Activated gamma-delta T cell (primary cell): ENCODE data around the gene MSMB.
"Not testable (repeated sequence)": the region's sequence is repeated elsewhere in the genome, so short reads cannot be mapped to it uniquely, and the experiment has no call there.

Source experiments
- DNase-seq: peaks from one replicate; lab custom pipeline; 2025; lab: John Stamatoyannopoulos, UW

Gene MSMB

DNA sequence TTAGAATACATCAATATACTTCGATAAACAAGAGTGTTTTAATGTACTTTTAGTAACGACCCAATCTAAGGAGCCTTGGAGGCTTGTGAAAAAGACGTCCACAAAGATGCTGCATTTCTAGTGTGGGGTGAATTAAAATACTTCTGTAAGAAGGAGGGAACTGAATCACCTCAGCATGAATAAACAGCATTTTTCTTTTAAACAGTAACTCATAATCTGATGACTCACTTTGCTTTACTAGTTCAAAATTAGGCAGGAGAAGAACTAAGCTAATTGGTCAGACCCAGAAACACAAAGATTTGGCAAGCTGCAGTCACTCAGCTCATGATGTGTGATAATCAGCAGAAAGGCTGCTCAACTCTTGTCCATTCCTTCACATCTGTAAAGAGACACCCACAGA lies 39.9 kb downstream of the MSMB start:
- no peak for DNase-seq

DNA sequence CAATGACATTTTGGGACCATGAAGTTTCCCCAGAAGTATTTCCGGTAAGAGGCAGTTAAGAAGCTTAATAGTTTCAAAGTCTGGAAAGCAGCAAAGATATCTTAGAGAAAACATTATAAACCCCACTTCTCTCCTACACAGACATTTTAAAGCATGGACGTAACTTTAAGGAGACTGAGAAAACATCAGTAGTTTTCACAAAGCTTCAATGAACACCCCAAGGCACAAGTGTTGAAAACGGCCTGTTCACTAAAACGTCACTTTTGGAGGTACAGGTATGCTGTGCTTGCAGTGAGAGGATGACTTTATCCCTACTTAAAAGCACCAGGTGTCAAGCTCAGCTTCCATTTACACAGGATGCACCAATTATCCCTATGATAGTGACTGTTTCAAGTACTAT lies 40.7 kb downstream of the MSMB start:
- DNase-seq = no peak

DNA sequence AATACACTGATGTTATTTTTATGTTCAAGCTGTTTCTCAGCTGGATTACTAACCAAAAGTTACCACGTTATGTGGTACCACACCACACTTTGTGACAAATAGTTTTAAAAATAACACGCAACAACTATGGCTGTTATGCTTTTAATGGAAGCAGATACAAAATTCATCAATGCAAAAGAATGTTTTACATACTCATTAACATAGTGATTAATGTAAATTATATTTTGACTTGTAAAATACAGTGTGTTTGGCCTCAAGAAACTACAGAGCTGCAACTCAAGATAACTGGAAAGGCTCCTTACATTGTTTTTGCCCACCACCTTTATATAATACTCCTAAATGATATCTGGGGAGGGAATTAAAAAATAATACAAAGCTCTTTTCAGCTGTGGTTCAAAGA lies 41.1 kb downstream of the MSMB start:
- DNase-seq = no peak

DNA sequence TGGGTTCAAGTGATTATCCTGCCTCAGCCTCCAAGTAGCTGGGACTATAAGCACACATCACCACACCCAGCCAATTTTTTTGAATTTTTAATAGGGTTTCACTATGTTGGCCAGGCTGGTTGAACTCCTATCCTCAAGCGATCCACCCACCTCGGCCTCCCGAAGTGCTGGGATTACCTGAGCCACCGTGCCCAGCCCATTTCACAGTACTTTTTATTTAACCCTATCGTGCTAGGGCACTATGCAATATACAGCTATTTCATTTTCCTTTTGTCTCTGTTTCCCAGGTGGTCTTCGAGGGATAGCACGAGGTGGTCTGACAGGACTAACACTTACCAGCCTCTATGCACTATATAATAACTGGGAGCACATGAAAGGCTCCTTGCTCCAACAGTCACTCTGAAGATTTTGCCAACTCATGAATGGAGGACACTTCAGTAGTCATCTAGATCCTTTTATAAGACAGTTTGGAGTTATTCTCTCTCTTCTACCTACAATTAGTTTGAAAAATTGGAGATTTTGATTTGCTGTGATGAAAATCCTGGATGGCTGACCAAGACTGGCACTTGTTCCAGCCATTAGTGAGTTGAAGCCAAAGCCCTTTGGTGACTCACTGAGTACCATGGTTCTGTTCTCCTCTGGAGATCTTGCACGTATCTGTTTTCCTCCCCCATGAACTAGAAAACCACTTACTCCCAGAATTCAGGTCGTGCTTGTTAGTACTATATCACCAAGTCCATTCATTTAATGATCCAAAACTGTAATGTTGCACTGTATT lies 43.0 kb downstream of the MSMB start:
- no peak for DNase-seq

DNA sequence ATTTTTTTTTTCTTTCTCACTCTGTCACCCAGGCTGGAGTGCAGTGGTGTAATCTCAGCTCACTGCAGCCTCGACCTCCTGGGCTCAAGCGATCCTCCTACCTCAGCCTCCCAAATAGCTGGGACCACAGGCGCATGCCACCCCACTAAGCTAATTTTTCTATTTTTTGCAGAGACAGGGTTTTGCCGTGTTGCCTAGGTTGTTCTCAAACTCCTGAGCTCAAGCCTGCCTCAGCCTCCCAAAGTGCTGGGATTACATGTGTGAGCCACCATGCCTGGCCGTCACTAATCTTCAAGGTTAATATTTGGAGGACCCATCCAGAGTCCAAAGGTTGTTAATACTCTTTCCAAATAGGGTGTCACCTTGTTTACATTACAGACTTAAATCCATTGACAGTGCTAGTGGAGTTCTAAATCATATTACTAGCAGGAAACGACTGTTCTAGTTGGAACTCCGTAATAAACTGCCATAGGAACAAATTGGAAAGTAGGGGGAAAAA lies 43.8 kb downstream of the MSMB start:
- DNase-seq = not testable (repeated sequence)

DNA sequence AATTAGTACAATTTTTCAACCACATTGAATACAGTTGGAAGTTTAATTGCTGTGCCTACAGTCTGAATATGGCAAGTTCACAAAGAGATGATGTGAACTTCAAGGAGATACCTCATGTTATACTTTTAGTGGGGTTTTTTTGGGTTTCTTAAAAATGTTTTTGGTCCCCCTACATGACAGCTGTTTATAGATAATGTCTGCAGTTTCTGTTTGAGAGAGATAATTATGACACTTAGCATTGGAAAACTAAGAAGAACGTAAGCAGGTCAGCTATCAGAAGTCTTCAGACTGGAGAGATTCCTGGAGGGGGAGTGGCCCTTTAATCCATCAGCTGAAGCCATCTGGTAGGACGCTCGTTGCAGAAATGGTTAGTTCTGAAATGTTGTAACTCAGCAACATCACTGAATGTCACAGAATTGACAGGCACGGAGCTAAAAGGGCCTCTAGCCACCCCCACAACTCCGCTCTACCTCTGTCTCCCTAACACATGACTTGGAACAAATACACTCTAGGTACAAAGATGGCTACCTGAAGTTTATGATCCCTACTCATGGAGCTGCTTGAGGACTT lies 44.8 kb downstream of the MSMB start:
- DNase-seq = no peak

DNA sequence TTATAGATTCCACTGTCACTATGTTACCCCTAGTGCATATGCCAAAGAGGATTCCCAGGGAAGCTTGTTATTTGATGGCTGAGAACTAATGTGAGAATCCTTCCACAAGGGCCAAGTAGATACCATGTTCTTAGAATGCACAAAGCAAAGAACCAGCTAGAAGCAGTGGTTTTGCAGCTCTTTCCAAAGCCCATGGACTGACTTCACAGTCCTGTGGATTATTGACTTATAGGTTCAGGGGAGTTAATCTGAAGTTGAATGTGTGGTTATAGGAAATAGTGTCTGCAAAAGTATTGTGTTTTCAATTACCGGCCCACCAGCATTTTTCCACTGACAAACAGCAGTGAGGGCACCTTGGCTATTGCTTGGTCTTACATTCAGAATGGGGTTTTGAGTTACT lies 45.5 kb downstream of the MSMB start:
- DNase-seq = no peak

DNA sequence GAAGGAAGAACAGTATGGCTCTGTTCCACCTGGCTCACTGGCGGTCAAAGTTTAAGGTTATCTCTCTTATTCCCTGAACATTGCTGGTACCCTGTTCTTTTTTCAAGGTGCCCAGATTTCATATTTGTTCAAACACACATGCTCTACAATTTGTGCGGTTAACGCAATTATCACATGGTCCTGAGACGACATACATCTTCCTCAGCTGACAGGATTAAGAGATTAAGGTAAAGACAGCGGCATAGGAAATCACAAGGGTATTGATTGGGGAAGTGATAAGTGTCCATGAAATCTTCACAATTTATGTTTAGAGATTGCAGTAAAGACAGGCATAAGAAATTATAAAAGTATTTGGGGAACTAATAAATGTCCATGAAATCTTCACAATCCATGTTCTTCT lies 46.1 kb downstream of the MSMB start:
- DNase-seq = not testable (repeated sequence)

DNA sequence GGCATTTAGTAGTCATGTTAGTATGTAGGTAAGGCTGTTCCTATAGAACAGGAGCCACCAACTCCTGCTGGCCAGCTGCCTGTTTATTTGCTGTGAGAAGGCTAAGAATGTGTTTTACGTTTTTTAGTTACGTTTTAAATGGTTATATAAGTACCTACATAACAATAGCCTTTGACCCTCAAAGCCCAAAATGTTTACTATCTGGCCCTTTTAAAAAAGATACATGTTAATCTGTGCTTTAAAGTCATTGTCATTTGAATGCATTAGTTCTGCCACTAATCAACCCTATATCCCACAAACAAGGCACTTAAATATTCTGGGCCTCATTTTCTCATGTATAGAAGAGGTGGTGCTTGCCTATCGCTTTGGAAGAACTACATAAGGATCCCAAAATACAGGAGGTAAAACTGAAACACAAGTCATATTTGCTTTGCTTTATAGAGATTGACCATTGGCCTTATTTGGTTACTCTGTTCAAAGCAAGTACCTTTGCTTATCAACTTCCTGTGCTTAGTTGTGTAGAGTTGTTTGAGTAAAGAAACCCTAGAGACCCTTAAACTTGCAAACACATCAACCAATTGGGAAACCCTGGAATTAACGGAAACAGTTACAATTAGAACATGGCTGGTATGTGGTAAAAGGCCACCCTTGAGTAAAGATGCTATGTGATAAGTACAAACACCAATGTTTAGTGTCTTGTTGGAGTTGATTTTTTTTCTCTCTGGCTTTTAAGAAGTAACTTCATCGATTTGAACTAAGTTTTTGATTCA lies 47.9 kb downstream of the MSMB start:
- DNase-seq = no peak

DNA sequence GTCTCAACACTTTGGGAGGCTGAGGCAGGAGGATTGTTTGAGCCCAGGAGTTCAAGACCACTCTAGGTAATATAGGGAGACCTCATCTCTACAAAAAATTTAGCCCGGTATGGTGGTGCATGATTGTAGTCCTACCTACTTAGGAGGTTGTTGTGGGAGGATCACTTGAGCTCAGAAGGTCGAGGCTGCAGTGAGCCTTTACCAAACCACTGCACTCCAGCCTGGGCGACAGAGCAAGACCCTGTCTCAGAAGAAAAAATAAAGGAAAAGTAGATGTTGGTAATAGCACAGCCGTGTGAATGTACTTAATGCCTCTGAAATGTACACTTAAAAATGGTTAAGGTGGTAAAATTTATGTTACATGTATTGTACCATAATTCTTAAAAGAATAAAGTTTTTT lies 48.5 kb downstream of the MSMB start:
- no peak for DNase-seq

DNA sequence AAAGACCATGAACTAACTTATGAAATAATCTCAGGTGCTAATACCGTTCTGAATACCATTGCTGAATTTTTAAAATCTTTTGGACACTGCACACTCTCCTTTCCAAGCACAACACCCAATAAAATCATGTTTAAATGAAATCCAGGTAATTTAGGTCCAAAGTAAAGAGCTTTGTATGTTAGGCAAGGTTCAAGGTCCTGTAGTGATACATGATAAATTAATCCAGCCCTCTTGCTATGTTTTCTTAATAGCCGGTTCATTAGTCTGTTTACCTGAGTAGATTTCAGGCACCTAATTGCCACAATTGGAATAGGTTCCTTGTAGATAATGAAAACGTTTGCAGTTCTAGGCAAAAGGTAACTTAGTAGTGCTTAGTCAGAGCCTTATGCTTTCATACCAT lies 60.5 kb downstream of the MSMB start:
- DNase-seq = not testable (repeated sequence)

DNA sequence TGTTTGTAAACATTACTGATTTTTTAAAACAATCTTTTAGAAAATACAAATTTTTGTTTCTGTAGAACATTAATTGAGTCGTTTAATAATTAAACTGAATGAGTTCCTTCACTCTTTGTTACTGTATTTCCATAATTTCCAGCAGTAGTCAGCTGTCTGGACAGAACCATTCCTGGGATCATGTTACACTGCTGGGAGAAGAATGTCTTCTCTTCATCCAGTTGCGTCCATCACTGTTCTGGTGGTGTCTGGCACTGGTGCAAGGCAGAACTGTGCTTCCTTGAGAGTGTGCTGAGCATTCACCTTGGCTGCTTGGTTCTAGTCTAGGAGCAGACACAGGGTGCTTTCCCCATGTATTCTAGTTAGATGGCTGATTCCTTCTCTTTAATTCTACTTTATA lies 61.6 kb downstream of the MSMB start:
- not testable (repeated sequence) for DNase-seq

DNA sequence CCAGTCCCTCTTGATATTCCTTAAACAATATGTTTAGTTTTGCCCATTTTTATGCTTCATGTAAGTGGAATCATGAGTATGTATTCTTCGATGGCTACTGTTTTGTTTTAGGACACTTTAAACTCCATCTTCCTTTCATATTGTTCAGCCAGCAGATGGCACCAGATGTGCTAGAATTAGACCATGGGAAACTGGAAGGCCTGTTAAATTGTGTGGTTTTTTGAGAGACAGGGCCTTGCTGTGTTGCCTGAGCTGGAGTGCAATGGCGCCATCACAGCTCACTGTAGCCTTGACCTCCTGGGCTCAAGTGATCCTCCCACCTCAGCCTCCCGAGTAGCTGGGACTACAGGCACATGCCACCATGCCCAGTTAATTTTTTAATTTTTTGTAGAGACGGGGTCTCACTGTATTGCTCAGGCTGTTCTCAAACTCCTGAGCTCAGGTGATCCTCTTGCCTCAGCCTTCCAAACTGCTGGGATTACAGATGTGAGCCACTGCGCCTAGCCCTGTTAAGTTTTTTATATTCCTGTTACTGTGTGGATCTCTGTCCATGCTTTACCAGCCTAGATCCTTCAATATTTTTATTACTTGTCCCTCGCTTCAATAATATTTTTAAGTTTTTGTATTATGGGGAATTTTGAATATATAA lies 62.4 kb downstream of the MSMB start:
- DNase-seq = not testable (repeated sequence)
